Measurements from ENCODE around the gene STAT5B. TPM values are rescaled to one million over a fixed set of nuclear protein-coding genes. Genes with fewer than 3 reads are reported as not detected.

The STAT5B gene
- total and polyA plus RNA-seq, 2 of the 13 experiments (the other 11 are each of a cell fraction or from before 2014, with no cell fraction given) = 21.0 to 42.8 TPM

- TF ChIP-seq, protein P1, sequence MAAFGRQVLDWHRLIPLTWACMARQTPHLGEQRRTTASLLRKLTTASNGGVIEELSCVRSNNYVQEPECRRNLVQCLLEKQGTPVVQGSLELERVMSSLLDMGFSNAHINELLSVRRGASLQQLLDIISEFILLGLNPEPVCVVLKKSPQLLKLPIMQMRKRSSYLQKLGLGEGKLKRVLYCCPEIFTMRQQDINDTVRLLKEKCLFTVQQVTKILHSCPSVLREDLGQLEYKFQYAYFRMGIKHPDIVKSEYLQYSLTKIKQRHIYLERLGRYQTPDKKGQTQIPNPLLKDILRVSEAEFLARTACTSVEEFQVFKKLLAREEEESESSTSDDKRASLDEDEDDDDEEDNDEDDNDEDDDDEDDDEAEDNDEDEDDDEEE (CRISPR knock-in tag; IDR thresholded peaks at IDR 0.05) = no peak
- no peak for TF ChIP-seq RFXAP (CRISPR knock-in tag; IDR thresholded peaks at IDR 0.05; ENCODE audit: borderline replicate concordance)
- TF ChIP-seq MATR3 (CRISPR knock-in tag; IDR thresholded peaks at IDR 0.05) = no peak
- TF ChIP-seq ZBTB2 (CRISPR knock-in tag; IDR thresholded peaks at IDR 0.05; ENCODE audit: low read depth) = peak; percentile 50
- TF ChIP-seq, protein P2, sequence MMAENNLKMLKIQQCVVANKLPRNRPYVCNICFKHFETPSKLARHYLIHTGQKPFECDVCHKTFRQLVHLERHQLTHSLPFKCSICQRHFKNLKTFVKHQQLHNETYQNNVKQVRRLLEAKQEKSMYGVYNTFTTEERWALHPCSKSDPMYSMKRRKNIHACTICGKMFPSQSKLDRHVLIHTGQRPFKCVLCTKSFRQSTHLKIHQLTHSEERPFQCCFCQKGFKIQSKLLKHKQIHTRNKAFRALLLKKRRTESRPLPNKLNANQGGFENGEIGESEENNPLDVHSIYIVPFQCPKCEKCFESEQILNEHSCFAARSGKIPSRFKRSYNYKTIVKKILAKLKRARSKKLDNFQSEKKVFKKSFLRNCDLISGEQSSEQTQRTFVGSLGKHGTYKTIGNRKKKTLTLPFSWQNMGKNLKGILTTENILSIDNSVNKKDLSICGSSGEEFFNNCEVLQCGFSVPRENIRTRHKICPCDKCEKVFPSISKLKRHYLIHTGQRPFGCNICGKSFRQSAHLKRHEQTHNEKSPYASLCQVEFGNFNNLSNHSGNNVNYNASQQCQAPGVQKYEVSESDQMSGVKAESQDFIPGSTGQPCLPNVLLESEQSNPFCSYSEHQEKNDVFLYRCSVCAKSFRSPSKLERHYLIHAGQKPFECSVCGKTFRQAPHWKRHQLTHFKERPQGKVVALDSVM (CRISPR knock-in tag; IDR thresholded peaks at IDR 0.05) = no peak
- TF ChIP-seq ZBTB7A (CRISPR knock-in tag; IDR thresholded peaks at IDR 0.05) = no peak
- TF ChIP-seq CENPT (CRISPR knock-in tag; IDR thresholded peaks at IDR 0.05; ENCODE audit: low read depth) = 0 out of 2 replicates have a peak, but pooled peaks have one; percentile 50
- TF ChIP-seq HHEX (CRISPR knock-in tag; IDR thresholded peaks at IDR 0.05) = no peak
- no peak for TF ChIP-seq ZNF235 (CRISPR knock-in tag; IDR thresholded peaks at IDR 0.05; ENCODE audit: borderline replicate concordance)
- no peak for TF ChIP-seq XBP1 (CRISPR knock-in tag; IDR thresholded peaks at IDR 0.05)
- TF ChIP-seq ZNF672 (CRISPR knock-in tag; IDR thresholded peaks at IDR 0.05) = 0 out of 2 replicates have a peak, but pooled peaks have one; percentile 53
- TF ChIP-seq FOXJ3 (CRISPR knock-in tag; IDR thresholded peaks at IDR 0.05; ENCODE audit: borderline replicate concordance) = no peak
- TF ChIP-seq ZNF691 (CRISPR knock-in tag; IDR thresholded peaks at IDR 0.05; ENCODE audit: borderline replicate concordance, low read depth) = no peak
- peak; percentile 60; the same call in 1 of the 2 replicates for TF ChIP-seq ZNF446 (CRISPR knock-in tag; IDR thresholded peaks at IDR 0.05)
These were observed at the start of gene STAT5B (continued) for GRCh38 chr17:42276359-42276608.
